GM23338 (cell line): ENCODE measurements around the gene MAP4K1. TPM values are rescaled to one million over a fixed set of nuclear protein-coding genes. Genes with fewer than 3 reads are reported as not detected.

Source experiments
- ATAC-seq: fragments of 200-7000 bp; cut with Tn5 transposase; 3 replicates; pipeline ENCODE4 v1.9.1; 2020
- DNase-seq: peaks from one replicate; pipeline ENCODE4 v3.0.0-alpha.2; 2015; ENCODE audit warnings: low spot score
- H2AFZ ChIP-seq: fragments of 200-600 bp; sonication (generic); 2 replicates; pipeline ENCODE4 v1.8.0; 2016; ENCODE audit warnings: antibody characterized with exemption, mild to moderate bottlenecking, moderate library complexity
- H3F3A ChIP-seq: fragments of 200-600 bp; sonication (generic); replicated peaks from 2 replicates; pipeline ENCODE4 v1.8.0; 2017; ENCODE audit warnings: antibody characterized with exemption, mixed run types, low read depth
- H3K27ac ChIP-seq: fragments of 200-600 bp; sonication (generic); 2 replicates; pipeline ENCODE4 v1.6.1; 2016; ENCODE audit warnings: low read depth
- H3K27me3 ChIP-seq: fragments of 200-600 bp; sonication (generic); 2 replicates; pipeline ENCODE4 v1.8.0; 2016; ENCODE audit warnings: mild to moderate bottlenecking, mixed run types, moderate library complexity; ENCODE audit not compliant: insufficient read depth
- H3K36me3 ChIP-seq: fragments of 200-600 bp; sonication (generic); 2 replicates; pipeline ENCODE4 v1.8.0; 2016; ENCODE audit warnings: mild to moderate bottlenecking; ENCODE audit not compliant: insufficient read depth
- H3K4me1 ChIP-seq: fragments of 200-600 bp; sonication (generic); 2 replicates; pipeline ENCODE4 v1.8.0; 2016; ENCODE audit warnings: mild to moderate bottlenecking, moderate library complexity; ENCODE audit not compliant: insufficient read depth
- H3K4me2 ChIP-seq: fragments of 200-600 bp; sonication (generic); 2 replicates; pipeline ENCODE4 v1.7.1; 2017; ENCODE audit warnings: mixed run types
- H3K4me3 ChIP-seq: fragments of 200-600 bp; sonication (generic); 2 replicates; pipeline ENCODE4 v1.6.1; 2016; ENCODE audit warnings: mixed run types
- H3K79me2 ChIP-seq: fragments of 200-600 bp; sonication (generic); replicated peaks from 2 replicates; pipeline ENCODE4 v1.8.0; 2017; ENCODE audit warnings: mild to moderate bottlenecking; ENCODE audit not compliant: insufficient read depth
- H3K9me2 ChIP-seq: fragments of 200-600 bp; sonication (generic); 2 replicates; pipeline ENCODE4 v1.8.0; 2017; ENCODE audit not compliant: insufficient read depth
- H4K20me1 ChIP-seq: fragments of 200-600 bp; sonication (generic); replicated peaks from 2 replicates; pipeline ENCODE4 v1.8.0; 2017; ENCODE audit warnings: mild to moderate bottlenecking; ENCODE audit not compliant: insufficient read depth
- H3K27ac Mint-ChIP-seq: 2 replicates; pipeline ENCODE4 v1.8.0; 2020; ENCODE audit warnings: inconsistent platforms, mild to moderate bottlenecking, moderate library complexity, mixed read lengths
- H3K27me3 Mint-ChIP-seq: 3 replicates; pipeline ENCODE4 v1.8.0; 2022; ENCODE audit warnings: low read depth, mild to moderate bottlenecking, moderate library complexity, mixed read lengths, inconsistent platforms; ENCODE audit not compliant: insufficient read depth, poor library complexity
- H3K36me3 Mint-ChIP-seq: 3 replicates; pipeline ENCODE4 v1.8.0; 2021; ENCODE audit warnings: low read depth, mild to moderate bottlenecking, inconsistent platforms, moderate library complexity, mixed read lengths
- H3K4me1 Mint-ChIP-seq: 3 replicates; pipeline ENCODE4 v1.8.0; 2020; ENCODE audit warnings: mild to moderate bottlenecking, inconsistent platforms, mixed read lengths
- H3K4me3 Mint-ChIP-seq: 3 replicates; pipeline ENCODE4 v1.8.0; 2021; ENCODE audit warnings: moderate library complexity, mild to moderate bottlenecking, inconsistent platforms, mixed read lengths
- H3K9me3 Mint-ChIP-seq: 3 replicates; pipeline ENCODE4 v1.8.0; 2020; ENCODE audit warnings: moderate library complexity, mild to moderate bottlenecking, inconsistent platforms, mixed read lengths
- CREB1 ChIP-seq: fragments of 250-450 bp; sonication (Bioruptor Pico); IDR thresholded peaks from 2 replicates; pipeline ENCODE4 v1.5.0; 2020; ENCODE audit warnings: low read depth, mild to moderate bottlenecking, moderate library complexity
- EZH2 ChIP-seq: fragments of 200-600 bp; sonication (generic); IDR thresholded peaks from one replicate; pipeline ENCODE4 v1.8.0; 2017; ENCODE audit warnings: antibody characterized with exemption, mild to moderate bottlenecking, low read depth; ENCODE audit not compliant: unreplicated experiment
- EZH2phosphoT487 ChIP-seq: fragments of 200-600 bp; sonication (generic); IDR thresholded peaks from one replicate; pipeline ENCODE4 v1.8.1; 2018; ENCODE audit warnings: antibody characterized with exemption; ENCODE audit not compliant: unreplicated experiment
- NANOG ChIP-seq: IDR thresholded peaks from 2 replicates; pipeline ENCODE4 v1.6.1; 2016; ENCODE audit warnings: antibody characterized with exemption, borderline replicate concordance
- POLR2AphosphoS5 ChIP-seq: IDR thresholded peaks from 2 replicates; pipeline ENCODE4 v1.6.1; 2016; ENCODE audit warnings: antibody characterized with exemption, low read depth
- STAT1 ChIP-seq: IDR thresholded peaks from one replicate; pipeline ENCODE4 v1.6.1; 2016; ENCODE audit warnings: antibody characterized with exemption; ENCODE audit not compliant: unreplicated experiment
- ZNF114 ChIP-seq: fragments of 250-450 bp; sonication (Bioruptor Pico); IDR thresholded peaks from 2 replicates; pipeline ENCODE4 v1.5.0; 2020; ENCODE audit warnings: mild to moderate bottlenecking, moderate library complexity
- ZNF331 ChIP-seq: fragments of 250-450 bp; sonication (Bioruptor Pico); IDR thresholded peaks from 2 replicates; pipeline ENCODE4 v1.5.0; 2020; ENCODE audit warnings: low read depth, mild to moderate bottlenecking, moderate library complexity
- polyA plus RNA-seq: library from polyadenylated mRNA; unstranded; fragments of >200 nt; fragmentation: Nextera tagmentation; extraction: Ambion mirVana; gene quantifications from 2 replicates; pipeline ENCODE4 v1.2.1, GENCODE V29; 2016
- total RNA-seq: library from RNA; depleted of rRNA; stranded (reverse); fragments of >200 nt; shearing (Covaris generic); gene quantifications from 2 replicates; pipeline ENCODE4 v1.2.3, GENCODE V29; 2014
- TF ChIP-seq, protein P1 (sequence below): fragments of 250-450 bp; sonication (Bioruptor Pico); IDR thresholded peaks from 2 replicates; pipeline ENCODE4 v1.5.0; 2020; ENCODE audit warnings: mild to moderate bottlenecking, moderate library complexity
- TF ChIP-seq, protein P2 (sequence below): IDR thresholded peaks from one replicate; pipeline ENCODE4 v1.6.1; 2018; ENCODE audit warnings: antibody characterized with exemption; ENCODE audit not compliant: unreplicated experiment
- TF ChIP-seq, protein P3 (sequence below), 2 experiments: fragments of 200-600 bp in 1 of 2; sonication (generic) in 1 of 2; conservative IDR thresholded peaks; 2 replicates each; pipeline versions ENCODE4 v1.5.1 to v1.6.1; 2016 to 2017; ENCODE audit warnings: antibody characterized with exemption in 2 of 2, low read depth in 2 of 2, mild to moderate bottlenecking in 2 of 2, moderate library complexity in 1 of 2

The MAP4K1 gene
- total and polyA plus RNA-seq, 2 experiments from 2014 or later = 7.7 to 44.6 TPM

DNA sequence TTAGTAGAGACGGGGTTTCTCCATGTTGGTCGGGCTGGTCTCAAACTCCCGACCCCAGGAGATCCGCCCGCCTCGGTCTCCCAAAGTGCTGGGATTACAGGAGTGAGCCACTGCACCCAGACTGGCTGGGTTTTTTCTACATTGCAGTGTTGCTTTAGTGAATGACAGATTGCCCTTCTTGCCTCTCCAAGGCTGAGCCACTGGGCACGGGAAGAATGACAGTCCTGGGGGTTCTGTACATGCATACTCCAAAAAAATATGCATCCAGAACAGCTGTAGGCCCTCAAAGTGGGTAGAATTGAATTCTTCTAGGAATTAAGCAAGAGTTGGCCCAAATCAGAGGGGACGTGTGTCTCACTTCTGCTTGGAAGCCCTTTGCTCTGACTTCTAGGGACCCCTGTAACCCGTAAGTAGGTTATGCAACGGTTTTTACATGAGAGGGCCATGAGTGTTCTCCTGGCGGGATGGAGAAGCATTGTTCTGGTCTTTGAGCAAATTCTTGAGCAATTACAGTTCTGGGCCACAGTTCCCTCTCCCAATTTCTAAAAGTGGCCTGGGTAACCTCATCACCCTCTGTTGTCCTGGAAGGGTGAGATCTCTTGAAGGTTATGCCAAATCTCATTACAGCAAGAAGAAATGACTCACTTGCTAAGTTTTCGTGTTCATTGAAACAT lies 33.3 kb upstream of the MAP4K1 start:
- ATAC-seq (no peak), DNase-seq (no peak)
- Mint-ChIP-seq H3K9me3 (0 out of 3 replicates have a peak, but pooled peaks cover 3% of the 10 kb centered on the region), H3K27me3 (peaks cover 23% of the 10 kb centered on the region), H3K27ac (peak overlapping the region; percentile 84), H3K4me1 (peaks cover 72% of the 10 kb centered on the region), H3K36me3 (peaks cover 18% of the 10 kb centered on the region), H3K4me3 (peak overlapping the region; percentile 91; the same call in 2 of the 3 replicates)
- H4K20me1 ChIP-seq = peaks cover 64% of the 10 kb centered on the region
- H3K4me1 ChIP-seq = peaks cover 66% of the 10 kb centered on the region
- TF ChIP-seq, protein P1, sequence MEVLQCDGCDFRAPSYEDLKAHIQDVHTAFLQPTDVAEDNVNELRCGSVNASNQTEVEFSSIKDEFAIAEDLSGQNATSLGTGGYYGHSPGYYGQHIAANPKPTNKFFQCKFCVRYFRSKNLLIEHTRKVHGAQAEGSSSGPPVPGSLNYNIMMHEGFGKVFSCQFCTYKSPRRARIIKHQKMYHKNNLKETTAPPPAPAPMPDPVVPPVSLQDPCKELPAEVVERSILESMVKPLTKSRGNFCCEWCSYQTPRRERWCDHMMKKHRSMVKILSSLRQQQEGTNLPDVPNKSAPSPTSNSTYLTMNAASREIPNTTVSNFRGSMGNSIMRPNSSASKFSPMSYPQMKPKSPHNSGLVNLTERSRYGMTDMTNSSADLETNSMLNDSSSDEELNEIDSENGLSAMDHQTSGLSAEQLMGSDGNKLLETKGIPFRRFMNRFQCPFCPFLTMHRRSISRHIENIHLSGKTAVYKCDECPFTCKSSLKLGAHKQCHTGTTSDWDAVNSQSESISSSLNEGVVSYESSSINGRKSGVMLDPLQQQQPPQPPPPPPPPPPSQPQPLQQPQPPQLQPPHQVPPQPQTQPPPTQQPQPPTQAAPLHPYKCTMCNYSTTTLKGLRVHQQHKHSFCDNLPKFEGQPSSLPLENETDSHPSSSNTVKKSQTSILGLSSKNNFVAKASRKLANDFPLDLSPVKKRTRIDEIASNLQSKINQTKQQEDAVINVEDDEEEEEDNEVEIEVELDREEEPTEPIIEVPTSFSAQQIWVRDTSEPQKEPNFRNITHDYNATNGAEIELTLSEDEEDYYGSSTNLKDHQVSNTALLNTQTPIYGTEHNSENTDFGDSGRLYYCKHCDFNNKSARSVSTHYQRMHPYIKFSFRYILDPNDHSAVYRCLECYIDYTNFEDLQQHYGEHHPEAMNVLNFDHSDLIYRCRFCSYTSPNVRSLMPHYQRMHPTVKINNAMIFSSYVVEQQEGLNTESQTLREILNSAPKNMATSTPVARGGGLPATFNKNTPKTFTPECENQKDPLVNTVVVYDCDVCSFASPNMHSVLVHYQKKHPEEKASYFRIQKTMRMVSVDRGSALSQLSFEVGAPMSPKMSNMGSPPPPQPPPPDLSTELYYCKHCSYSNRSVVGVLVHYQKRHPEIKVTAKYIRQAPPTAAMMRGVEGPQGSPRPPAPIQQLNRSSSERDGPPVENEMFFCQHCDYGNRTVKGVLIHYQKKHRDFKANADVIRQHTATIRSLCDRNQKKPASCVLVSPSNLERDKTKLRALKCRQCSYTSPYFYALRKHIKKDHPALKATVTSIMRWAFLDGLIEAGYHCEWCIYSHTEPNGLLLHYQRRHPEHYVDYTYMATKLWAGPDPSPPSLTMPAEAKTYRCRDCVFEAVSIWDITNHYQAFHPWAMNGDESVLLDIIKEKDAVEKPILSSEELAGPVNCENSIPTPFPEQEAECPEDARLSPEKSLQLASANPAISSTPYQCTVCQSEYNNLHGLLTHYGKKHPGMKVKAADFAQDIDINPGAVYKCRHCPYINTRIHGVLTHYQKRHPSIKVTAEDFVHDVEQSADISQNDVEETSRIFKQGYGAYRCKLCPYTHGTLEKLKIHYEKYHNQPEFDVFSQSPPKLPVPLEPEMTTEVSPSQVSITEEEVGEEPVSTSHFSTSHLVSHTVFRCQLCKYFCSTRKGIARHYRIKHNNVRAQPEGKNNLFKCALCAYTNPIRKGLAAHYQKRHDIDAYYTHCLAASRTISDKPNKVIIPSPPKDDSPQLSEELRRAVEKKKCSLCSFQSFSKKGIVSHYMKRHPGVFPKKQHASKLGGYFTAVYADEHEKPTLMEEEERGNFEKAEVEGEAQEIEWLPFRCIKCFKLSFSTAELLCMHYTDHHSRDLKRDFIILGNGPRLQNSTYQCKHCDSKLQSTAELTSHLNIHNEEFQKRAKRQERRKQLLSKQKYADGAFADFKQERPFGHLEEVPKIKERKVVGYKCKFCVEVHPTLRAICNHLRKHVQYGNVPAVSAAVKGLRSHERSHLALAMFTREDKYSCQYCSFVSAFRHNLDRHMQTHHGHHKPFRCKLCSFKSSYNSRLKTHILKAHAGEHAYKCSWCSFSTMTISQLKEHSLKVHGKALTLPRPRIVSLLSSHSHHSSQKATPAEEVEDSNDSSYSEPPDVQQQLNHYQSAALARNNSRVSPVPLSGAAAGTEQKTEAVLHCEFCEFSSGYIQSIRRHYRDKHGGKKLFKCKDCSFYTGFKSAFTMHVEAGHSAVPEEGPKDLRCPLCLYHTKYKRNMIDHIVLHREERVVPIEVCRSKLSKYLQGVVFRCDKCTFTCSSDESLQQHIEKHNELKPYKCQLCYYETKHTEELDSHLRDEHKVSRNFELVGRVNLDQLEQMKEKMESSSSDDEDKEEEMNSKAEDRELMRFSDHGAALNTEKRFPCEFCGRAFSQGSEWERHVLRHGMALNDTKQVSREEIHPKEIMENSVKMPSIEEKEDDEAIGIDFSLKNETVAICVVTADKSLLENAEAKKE (CRISPR knock-in tag) = no peak
- TF ChIP-seq EZH2phosphoT487 (no peak), ZNF331 (CRISPR knock-in tag) (no peak), STAT1 (no peak), EZH2 (no peak), CREB1 (CRISPR knock-in tag) (no peak), POLR2AphosphoS5 (no peak), ZNF114 (CRISPR knock-in tag) (no peak), NANOG (no peak)
- TF ChIP-seq, protein P2, sequence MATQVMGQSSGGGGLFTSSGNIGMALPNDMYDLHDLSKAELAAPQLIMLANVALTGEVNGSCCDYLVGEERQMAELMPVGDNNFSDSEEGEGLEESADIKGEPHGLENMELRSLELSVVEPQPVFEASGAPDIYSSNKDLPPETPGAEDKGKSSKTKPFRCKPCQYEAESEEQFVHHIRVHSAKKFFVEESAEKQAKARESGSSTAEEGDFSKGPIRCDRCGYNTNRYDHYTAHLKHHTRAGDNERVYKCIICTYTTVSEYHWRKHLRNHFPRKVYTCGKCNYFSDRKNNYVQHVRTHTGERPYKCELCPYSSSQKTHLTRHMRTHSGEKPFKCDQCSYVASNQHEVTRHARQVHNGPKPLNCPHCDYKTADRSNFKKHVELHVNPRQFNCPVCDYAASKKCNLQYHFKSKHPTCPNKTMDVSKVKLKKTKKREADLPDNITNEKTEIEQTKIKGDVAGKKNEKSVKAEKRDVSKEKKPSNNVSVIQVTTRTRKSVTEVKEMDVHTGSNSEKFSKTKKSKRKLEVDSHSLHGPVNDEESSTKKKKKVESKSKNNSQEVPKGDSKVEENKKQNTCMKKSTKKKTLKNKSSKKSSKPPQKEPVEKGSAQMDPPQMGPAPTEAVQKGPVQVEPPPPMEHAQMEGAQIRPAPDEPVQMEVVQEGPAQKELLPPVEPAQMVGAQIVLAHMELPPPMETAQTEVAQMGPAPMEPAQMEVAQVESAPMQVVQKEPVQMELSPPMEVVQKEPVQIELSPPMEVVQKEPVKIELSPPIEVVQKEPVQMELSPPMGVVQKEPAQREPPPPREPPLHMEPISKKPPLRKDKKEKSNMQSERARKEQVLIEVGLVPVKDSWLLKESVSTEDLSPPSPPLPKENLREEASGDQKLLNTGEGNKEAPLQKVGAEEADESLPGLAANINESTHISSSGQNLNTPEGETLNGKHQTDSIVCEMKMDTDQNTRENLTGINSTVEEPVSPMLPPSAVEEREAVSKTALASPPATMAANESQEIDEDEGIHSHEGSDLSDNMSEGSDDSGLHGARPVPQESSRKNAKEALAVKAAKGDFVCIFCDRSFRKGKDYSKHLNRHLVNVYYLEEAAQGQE = no peak
- TF ChIP-seq, protein P3, sequence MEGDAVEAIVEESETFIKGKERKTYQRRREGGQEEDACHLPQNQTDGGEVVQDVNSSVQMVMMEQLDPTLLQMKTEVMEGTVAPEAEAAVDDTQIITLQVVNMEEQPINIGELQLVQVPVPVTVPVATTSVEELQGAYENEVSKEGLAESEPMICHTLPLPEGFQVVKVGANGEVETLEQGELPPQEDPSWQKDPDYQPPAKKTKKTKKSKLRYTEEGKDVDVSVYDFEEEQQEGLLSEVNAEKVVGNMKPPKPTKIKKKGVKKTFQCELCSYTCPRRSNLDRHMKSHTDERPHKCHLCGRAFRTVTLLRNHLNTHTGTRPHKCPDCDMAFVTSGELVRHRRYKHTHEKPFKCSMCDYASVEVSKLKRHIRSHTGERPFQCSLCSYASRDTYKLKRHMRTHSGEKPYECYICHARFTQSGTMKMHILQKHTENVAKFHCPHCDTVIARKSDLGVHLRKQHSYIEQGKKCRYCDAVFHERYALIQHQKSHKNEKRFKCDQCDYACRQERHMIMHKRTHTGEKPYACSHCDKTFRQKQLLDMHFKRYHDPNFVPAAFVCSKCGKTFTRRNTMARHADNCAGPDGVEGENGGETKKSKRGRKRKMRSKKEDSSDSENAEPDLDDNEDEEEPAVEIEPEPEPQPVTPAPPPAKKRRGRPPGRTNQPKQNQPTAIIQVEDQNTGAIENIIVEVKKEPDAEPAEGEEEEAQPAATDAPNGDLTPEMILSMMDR (conservative IDR thresholded peaks at IDR 0.05; ENCODE audit: low read depth in 2 of 2) = no peak
- H3K79me2 ChIP-seq = peaks cover 85% of the 10 kb centered on the region
- H2AFZ ChIP-seq = no peak overlapping the region
- peak overlapping the region; percentile 100 for H3K4me2 ChIP-seq
- H3K9me2 ChIP-seq = no peaks in the 10 kb centered on the region
- peak overlapping the region; percentile 99; the same call in 1 of the 2 replicates for H3K4me3 ChIP-seq
- peaks cover 8% of the 10 kb centered on the region for H3F3A ChIP-seq
- no peaks in the 10 kb centered on the region for H3K27me3 ChIP-seq
- peak overlapping the region; percentile 78; the same call in 1 of the 2 replicates for H3K27ac ChIP-seq
- H3K36me3 ChIP-seq = no peaks in the 10 kb centered on the region
